Aorta (tissue), 5 donors: Measurements from ENCODE around the gene PROK2. TPM values are rescaled to one million over a fixed set of nuclear protein-coding genes. Genes with fewer than 3 reads are reported as not detected.

ENCODE experiments used
- ATAC-seq: fragments of 200-7000 bp; cut with Tn5 transposase; one replicate; pipeline ENCODE4 v1.9.1; 2022; ENCODE audit warnings: moderate library complexity; ENCODE audit not compliant: low FRiP score
- DNase-seq, 2 donors: peaks; one replicate each; pipeline ENCODE4 v3.0.0-alpha.2; 2020
- H3K27ac ChIP-seq, 2 donors: one replicate each; pipeline ENCODE4 v1.5.1; 2013; ENCODE audit warnings: low read length in 2 of 2, mild to moderate bottlenecking in 2 of 2, moderate library complexity in 2 of 2, control low read depth in 1 of 2, inconsistent platforms in 1 of 2, low read depth in 1 of 2
- H3K27me3 ChIP-seq, 2 donors: one replicate each; pipeline ENCODE4 v1.6.1; 2013; ENCODE audit warnings: control low read depth in 1 of 2, low read length in 1 of 2, mild to moderate bottlenecking in 1 of 2, moderate library complexity in 1 of 2; ENCODE audit not compliant: insufficient read depth in 2 of 2, control insufficient read depth in 1 of 2
- H3K36me3 ChIP-seq, 2 donors: one replicate each; pipeline ENCODE4 v1.6.1; 2013; ENCODE audit warnings: control low read depth in 1 of 2, low read length in 1 of 2, mild to moderate bottlenecking in 1 of 2; ENCODE audit not compliant: insufficient read depth in 2 of 2, control insufficient read depth in 1 of 2
- H3K4me1 ChIP-seq, 2 donors: one replicate each; pipeline ENCODE4 v1.6.1; 2013; ENCODE audit warnings: low read length in 2 of 2, control low read depth in 1 of 2, mild to moderate bottlenecking in 1 of 2, moderate library complexity in 1 of 2; ENCODE audit not compliant: insufficient read depth in 2 of 2, control insufficient read depth in 1 of 2
- H3K4me3 ChIP-seq, 2 donors: one replicate each; pipeline ENCODE4 v1.5.1; 2013; ENCODE audit warnings: low read length in 2 of 2, control low read depth in 1 of 2, mild to moderate bottlenecking in 1 of 2
- H3K9me3 ChIP-seq: one replicate; pipeline ENCODE4 v1.6.1; 2013; ENCODE audit warnings: mild to moderate bottlenecking, low read length; ENCODE audit not compliant: control insufficient read depth
- WGBS, 2 donors: extraction: QIAGEN DNeasy Blood & Tissue Kit; methylation state at CpG; one replicate each; pipeline ENCODE4 v1.1.7; 2013; 5-methylcytosine and 5-hydroxymethylcytosine counted together
- intact Hi-C, 2 donors: fragments of 100-400 bp; cut with DNase I; formaldehyde crosslinking; loops; one replicate each; pipeline versions ENCODE4 v1.14.2 to v1.15.0; 2022
- polyA plus RNA-seq, 2 donors: library from polyadenylated mRNA; stranded (reverse); fragments of 200-250 nt; gene quantifications; one replicate each; pipeline ENCODE4 v1.2.3, GENCODE V29; 2013
- total RNA-seq, 2 donors: library from RNA; stranded (reverse); fragmentation: NEBNext Ultra II Directional; extraction: Animal tissue kit (Norgen Biotek cat#: 25700); gene quantifications; one replicate each; pipeline ENCODE4 v1.2.1, GENCODE V29; 2021
- donor health status: healthy with polysubstance abuse.
- donor health status: Bipolar disorder and iron deficiency.
- donor health status: DM: no; HTN: no; CAD: no.
- donor health status: DM: no; HTN: no; CAD: no.
- donor health status: DM: yes; HTN: yes; CAD: no.

PROK2 gene
- total and polyA plus RNA-seq, 4 donors, result 0.64 to 3.8 (median 1.4) TPM

DNA sequence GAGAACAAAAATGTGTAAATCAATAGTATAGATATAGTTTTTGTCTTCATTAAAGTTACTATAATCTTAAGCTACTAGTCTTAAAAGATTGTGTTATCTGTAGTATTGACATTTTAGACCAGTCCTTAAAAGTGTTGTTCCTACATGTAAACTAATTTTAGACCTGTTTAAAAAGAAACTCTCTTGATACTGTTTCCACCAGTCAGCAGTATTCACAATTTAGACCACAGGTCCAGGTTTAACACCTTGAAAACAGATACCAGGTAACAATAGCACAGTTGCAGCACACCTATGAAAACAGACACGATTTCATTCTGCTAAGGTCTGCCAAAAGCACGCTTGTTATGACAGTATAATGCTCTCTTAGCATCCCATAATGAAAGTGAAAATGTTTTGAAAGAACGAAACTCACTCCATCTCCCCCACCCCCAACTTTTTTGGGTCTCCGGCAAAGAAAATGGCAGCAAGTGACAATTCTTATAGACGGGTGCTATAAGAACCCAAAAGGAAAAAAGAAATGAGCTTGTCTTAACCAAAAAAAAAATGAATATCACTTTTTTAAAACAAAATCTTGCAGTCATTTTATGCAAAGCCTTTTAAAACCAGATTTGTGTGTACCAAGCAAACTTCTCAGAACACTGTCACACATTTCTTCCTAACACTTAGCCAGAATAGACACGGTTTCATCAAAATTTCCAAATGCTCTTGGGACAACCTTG lies 61.3 kb downstream of the PROK2 start:
- Histone ChIP-seq H3K4me3 (no peak overlapping the region), H3K9me3 (no peaks in the 10 kb centered on the region), H3K4me1 (no peaks in the 10 kb centered on the region), H3K36me3 (no peaks in the 10 kb centered on the region), H3K27me3 (no peaks in the 10 kb centered on the region), H3K27ac (no peak overlapping the region)
- ATAC-seq (no peak), DNase-seq (no peak)
- intact Hi-C loops, result loop anchor here in 1 of 2 donors (10.0 kb wide), 2 partner anchors 1121 to 1361 kb away; partner anchors contain the start of gene SHQ1
- WGBS, 2 donors, result 86 to 87% methylated on average over 6 of the region's 6 CpGs

DNA sequence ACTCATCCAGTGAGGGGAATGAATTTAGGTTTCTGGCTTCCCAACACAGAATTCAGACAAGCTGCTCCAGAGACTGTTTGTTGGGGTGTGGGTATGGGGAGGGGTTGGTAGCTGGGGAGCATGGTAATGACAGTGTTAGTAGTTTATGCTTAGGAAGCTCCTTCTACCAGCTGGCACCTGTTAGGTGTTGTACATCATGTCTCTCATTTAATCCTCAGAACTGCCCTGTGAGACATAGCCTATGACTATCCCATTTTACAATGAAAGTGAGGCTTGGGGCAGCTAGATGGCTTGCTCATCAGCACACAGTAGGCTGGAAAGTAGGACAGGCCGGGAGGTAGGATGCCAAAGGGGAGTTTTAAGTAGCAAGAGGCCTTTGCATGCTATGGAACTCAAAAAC lies 62.3 kb downstream of the PROK2 start:
- H3K4me1 ChIP-seq, result no peaks in the 10 kb centered on the region
- H3K4me3 ChIP-seq, result no peak overlapping the region
- H3K27ac ChIP-seq, result no peak overlapping the region
- H3K27me3 ChIP-seq, result no peaks in the 10 kb centered on the region
- H3K36me3 ChIP-seq, result no peaks in the 10 kb centered on the region
- H3K9me3 ChIP-seq, result no peaks in the 10 kb centered on the region
- intact Hi-C loops, result loop anchor here in 1 of 2 donors (10.0 kb wide), 2 partner anchors 1122 to 1362 kb away; partner anchors contain the start of gene SHQ1
- ATAC-seq (no peak), DNase-seq (no peak)
- WGBS, 2 donors, result 96% methylated on average over 1 of the region's 1 CpG

Other genes starting within 250 kb of the PROK2 start
- gene FOXP1, start 201.4 kb downstream of the PROK2 start, total RNA-seq, result 100 to 1,000 TPM; 187 to 263 TPM
- 10 to 100 TPM; 15.2 to 33.1 TPM for gene FOXP1, start 201.4 kb downstream of the PROK2 start, polyA plus RNA-seq
- gene EIF4E3, start 59.7 kb downstream of the PROK2 start, total RNA-seq, result 10 to 100 TPM; 22.2 to 29.3 TPM
- gene EIF4E3, start 59.7 kb downstream of the PROK2 start, polyA plus RNA-seq, result 10 to 100 TPM; 10.2 to 21.7 TPM
- gene GPR27, start 31.3 kb downstream of the PROK2 start, total RNA-seq, result 1 to 10 TPM; 1.6 to 2.1 TPM
- gene GPR27, start 31.3 kb downstream of the PROK2 start, polyA plus RNA-seq, result under 1 TPM in 1 of 2 donors, not detected in 1; 0.67 TPM